H9 (cell line): ENCODE measurements around the gene SNAP25. TPM values are rescaled to one million over a fixed set of nuclear protein-coding genes. Genes with fewer than 3 reads are reported as not detected.

Experiments
- DNase-seq: peaks from one replicate; pipeline ENCODE4 v3.0.0-alpha.2; 2017
- H2AFZ ChIP-seq: one replicate; pipeline ENCODE4 v1.6.1; 2013; ENCODE audit warnings: mild to moderate bottlenecking, low read length, control low read depth, moderate library complexity
- H2AK5ac ChIP-seq: 2 replicates; pipeline ENCODE4 v1.6.1; 2013; ENCODE audit warnings: low read length, control low read depth, mixed read lengths; ENCODE audit not compliant: insufficient read length
- H2BK120ac ChIP-seq: one replicate; pipeline ENCODE4 v1.6.1; 2013; ENCODE audit warnings: low read depth, mild to moderate bottlenecking, low read length, control low read depth, inconsistent platforms; ENCODE audit not compliant: poor library complexity, severe bottlenecking
- H2BK12ac ChIP-seq: 2 replicates; pipeline ENCODE4 v1.6.1; 2013; ENCODE audit warnings: low read length, control low read depth, mixed read lengths, low read depth; ENCODE audit not compliant: insufficient read length
- H2BK15ac ChIP-seq: 2 replicates; pipeline ENCODE4 v1.6.1; 2013; ENCODE audit warnings: low read depth, low read length, control low read depth
- H2BK20ac ChIP-seq: one replicate; pipeline ENCODE4 v1.6.1; 2013; ENCODE audit warnings: low read depth, mild to moderate bottlenecking, low read length, control low read depth, inconsistent platforms; ENCODE audit not compliant: poor library complexity, severe bottlenecking
- H2BK5ac ChIP-seq: 2 replicates; pipeline ENCODE4 v1.6.1; 2013; ENCODE audit warnings: low read length, control low read depth, mixed read lengths; ENCODE audit not compliant: insufficient read length
- H3K14ac ChIP-seq: 2 replicates; pipeline ENCODE4 v1.6.1; 2013; ENCODE audit warnings: low read length, control low read depth; ENCODE audit not compliant: insufficient read depth
- H3K18ac ChIP-seq: 2 replicates; pipeline ENCODE4 v1.6.1; 2013; ENCODE audit warnings: low read depth, mild to moderate bottlenecking, mixed read lengths, low read length, control low read depth; ENCODE audit not compliant: insufficient read length
- H3K23ac ChIP-seq: 2 replicates; pipeline ENCODE4 v1.6.1; 2013; ENCODE audit warnings: low read length, control low read depth, mixed read lengths, low read depth; ENCODE audit not compliant: insufficient read length
- H3K23me2 ChIP-seq: 2 replicates; pipeline ENCODE4 v1.6.1; 2013; ENCODE audit warnings: low read depth, mild to moderate bottlenecking, mixed read lengths, low read length, control low read depth; ENCODE audit not compliant: insufficient read length, poor library complexity, severe bottlenecking
- H3K27ac ChIP-seq: 2 replicates; pipeline ENCODE4 v1.5.1; 2013; ENCODE audit warnings: low read length, control low read depth, mixed read lengths, low read depth; ENCODE audit not compliant: insufficient read length
- H3K27me3 ChIP-seq: 2 replicates; pipeline ENCODE4 v1.6.1; 2013; ENCODE audit warnings: low read length, control low read depth, inconsistent platforms; ENCODE audit not compliant: insufficient read depth
- H3K4ac ChIP-seq: 2 replicates; pipeline ENCODE4 v1.6.1; 2013; ENCODE audit warnings: low read depth, mild to moderate bottlenecking, control low read depth, inconsistent platforms, low read length, moderate library complexity
- H3K4me1 ChIP-seq: 2 replicates; pipeline ENCODE4 v1.6.1; 2013; ENCODE audit warnings: low read length, control low read depth, inconsistent platforms; ENCODE audit not compliant: insufficient read depth
- H3K4me2 ChIP-seq: 2 replicates; pipeline ENCODE4 v1.6.1; 2013; ENCODE audit warnings: low read length, control low read depth, mixed read lengths; ENCODE audit not compliant: insufficient read length, insufficient read depth
- H3K56ac ChIP-seq: 2 replicates; pipeline ENCODE4 v1.6.1; 2013; ENCODE audit warnings: low read depth, mild to moderate bottlenecking, mixed read lengths, low read length, control low read depth; ENCODE audit not compliant: insufficient read length
- H3K79me1 ChIP-seq: 2 replicates; pipeline ENCODE4 v1.6.1; 2013; ENCODE audit warnings: low read depth, mild to moderate bottlenecking, moderate library complexity, low read length, control low read depth, inconsistent platforms; ENCODE audit not compliant: insufficient read depth, poor library complexity, severe bottlenecking
- H3K79me2 ChIP-seq: 2 replicates; pipeline ENCODE4 v1.6.1; 2013; ENCODE audit warnings: low read length, control low read depth, inconsistent platforms; ENCODE audit not compliant: insufficient read depth
- H3K9ac ChIP-seq: 2 replicates; pipeline ENCODE4 v1.6.1; 2013; ENCODE audit warnings: low read length, control low read depth, mixed read lengths; ENCODE audit not compliant: insufficient read length; ENCODE audit errors: extremely low read depth
- H3K9me3 ChIP-seq: one replicate; pipeline ENCODE4 v1.6.1; 2013; ENCODE audit warnings: low read depth, low read length, inconsistent platforms; ENCODE audit not compliant: control insufficient read depth
- H3T11ph ChIP-seq: one replicate; pipeline ENCODE4 v1.6.1; 2013; ENCODE audit warnings: mild to moderate bottlenecking, low read length, control low read depth, inconsistent platforms
- H4K20me1 ChIP-seq: one replicate; pipeline ENCODE4 v1.6.1; 2013; ENCODE audit not compliant: control insufficient read depth, insufficient read length, insufficient read depth
- H4K5ac ChIP-seq: 2 replicates; pipeline ENCODE4 v1.6.1; 2013; ENCODE audit warnings: low read depth, mild to moderate bottlenecking, mixed read lengths, low read length, control low read depth; ENCODE audit not compliant: insufficient read length
- H4K8ac ChIP-seq: replicated peaks from 2 replicates; pipeline ENCODE4 v1.6.1; 2013; ENCODE audit warnings: low read length, control low read depth, mixed read lengths, low read depth; ENCODE audit not compliant: insufficient read length
- H4K91ac ChIP-seq: 2 replicates; pipeline ENCODE4 v1.6.1; 2013; ENCODE audit warnings: low read depth, mild to moderate bottlenecking, moderate library complexity, mixed read lengths, low read length, control low read depth; ENCODE audit not compliant: insufficient read length
- H3K27ac Mint-ChIP-seq, 3 experiments: 2 replicates in 2 of 3; 3 replicates in 1 of 3; pipeline ENCODE4 v1.8.0; 2020 to 2021; ENCODE audit warnings: mixed read lengths in 3 of 3, mild to moderate bottlenecking in 1 of 3, moderate library complexity in 1 of 3
- H3K27me3 Mint-ChIP-seq: 2 replicates; pipeline ENCODE4 v1.8.0; 2021; ENCODE audit warnings: low read depth, mild to moderate bottlenecking, moderate library complexity, mixed read lengths
- H3K36me3 Mint-ChIP-seq, 3 experiments: 2 replicates in 2 of 3; 3 replicates in 1 of 3; pipeline ENCODE4 v1.8.0; 2020 to 2021; ENCODE audit warnings: low read depth in 3 of 3, mixed read lengths in 3 of 3; ENCODE audit not compliant: insufficient read depth in 1 of 3
- H3K4me1 Mint-ChIP-seq, 2 experiments: 2 replicates each; pipeline ENCODE4 v1.8.0; 2020; ENCODE audit warnings: mixed read lengths in 2 of 2
- H3K4me3 Mint-ChIP-seq, 2 experiments: 2 replicates in 1 of 2; 3 replicates in 1 of 2; pipeline ENCODE4 v1.8.0; 2020 to 2021; ENCODE audit warnings: mild to moderate bottlenecking in 2 of 2, mixed read lengths in 2 of 2, moderate library complexity in 1 of 2
- H3K9me3 Mint-ChIP-seq, 2 experiments: 2 replicates in 1 of 2; 3 replicates in 1 of 2; pipeline ENCODE4 v1.8.0; 2020; ENCODE audit warnings: mild to moderate bottlenecking in 2 of 2, mixed read lengths in 2 of 2, moderate library complexity in 1 of 2
- CTCF ChIP-seq: fragments of 200-600 bp; sonication (generic); conservative IDR thresholded peaks from 3 replicates; pipeline ENCODE4 v1.8.0; 2021; ENCODE audit warnings: antibody characterized with exemption, mild to moderate bottlenecking
- WGBS: extraction: QIAGEN DNeasy Blood & Tissue Kit; methylation state at CpG from one replicate; pipeline ENCODE4 v1.1.7; 2013; ENCODE audit warnings: missing lambda C conversion rate, low lambda C conversion rate, mixed read lengths; ENCODE audit not compliant: insufficient read length; ENCODE audit errors: extremely low coverage; 5-methylcytosine and 5-hydroxymethylcytosine counted together
- total RNA-seq: library from RNA; stranded (reverse); gene quantifications from 2 replicates; pipeline ENCODE4 v1.2.1, GENCODE V29; 2021

The SNAP25 gene
- total RNA-seq, 1 experiment from 2014 or later = 0.13 TPM

DNA sequence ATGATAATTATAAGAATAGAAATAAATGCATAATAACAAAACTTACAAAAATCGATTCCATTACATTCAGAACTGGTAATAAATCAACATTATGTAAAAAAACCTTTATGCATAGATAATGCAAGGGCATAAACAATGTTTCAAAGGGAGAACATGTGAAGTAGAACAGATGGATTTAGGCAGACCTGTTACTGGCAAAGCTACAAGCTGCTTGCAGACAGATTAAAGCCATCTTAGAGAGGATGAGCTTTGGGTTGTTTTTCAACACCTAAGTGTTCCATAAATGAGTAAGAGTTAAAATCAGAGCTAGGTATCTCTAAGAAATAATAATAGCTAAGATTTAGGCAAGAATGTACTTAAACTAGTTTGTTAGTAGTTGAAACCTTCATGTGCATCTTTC lies 37.2 kb downstream of the SNAP25 start:
- H3K4me2 ChIP-seq = no peak overlapping the region
- H2AK5ac ChIP-seq = no peak overlapping the region
- H4K20me1 ChIP-seq = no peaks in the 10 kb centered on the region
- H3K27me3 Mint-ChIP-seq = no peaks in the 10 kb centered on the region
- no peak for DNase-seq
- H4K5ac ChIP-seq = no peak overlapping the region
- no peaks in the 10 kb centered on the region; a peak in 1 of 5 replicates for H3K9me3 Mint-ChIP-seq
- H3K36me3 Mint-ChIP-seq = no peaks in the 10 kb centered on the region
- no peak overlapping the region for H4K8ac ChIP-seq
- no peak overlapping the region for H3T11ph ChIP-seq
- H3K79me2 ChIP-seq = no peaks in the 10 kb centered on the region
- H2BK15ac ChIP-seq = no peak overlapping the region
- no peak overlapping the region for H4K91ac ChIP-seq
- H3K56ac ChIP-seq = no peak overlapping the region
- no peak overlapping the region for H3K27ac Mint-ChIP-seq
- peaks cover 23 to 28% of the 10 kb centered on the region in 2 experiments for H3K4me1 Mint-ChIP-seq
- no peak overlapping the region for H3K9ac ChIP-seq
- no peak overlapping the region for H2BK12ac ChIP-seq
- H3K27me3 ChIP-seq = no peaks in the 10 kb centered on the region
- H3K18ac ChIP-seq = no peak overlapping the region
- H3K4me3 Mint-ChIP-seq = no peak overlapping the region
- H3K23me2 ChIP-seq = no peaks in the 10 kb centered on the region
- no peak overlapping the region for H3K23ac ChIP-seq
- WGBS = no CpG with 5 or more reads among the region's 1 CpG
- no peak overlapping the region for H3K14ac ChIP-seq
- no peak overlapping the region for H3K4ac ChIP-seq
- no peaks in the 10 kb centered on the region for H3K9me3 ChIP-seq
- TF ChIP-seq CTCF = no peak
- H3K4me1 ChIP-seq = peaks cover 4% of the 10 kb centered on the region; the same call in 1 of the 2 replicates
- H2BK5ac ChIP-seq = no peak overlapping the region
- no peak overlapping the region for H2BK20ac ChIP-seq
- no peaks in the 10 kb centered on the region for H3K79me1 ChIP-seq
- no peak overlapping the region for H3K27ac ChIP-seq
- no peak overlapping the region for H2AFZ ChIP-seq
- no peak overlapping the region for H2BK120ac ChIP-seq
